Gastroesophageal sphincter (tissue), 3 donors: ENCODE measurements around the gene PDPR.
"Not testable (repeated sequence)": the region's sequence is repeated elsewhere in the genome, so short reads cannot be mapped to it uniquely, and the experiment has no call there.

ENCODE experiments used
- EP300 ChIP-seq: sonication (generic); formaldehyde crosslinking; IDR thresholded peaks from one replicate; pipeline ENCODE4 v1.6.1; 2017; ENCODE audit warnings: antibody characterized with exemption, mild to moderate bottlenecking
- POLR2A ChIP-seq, 2 donors: fragments of 450-650 bp; IDR thresholded peaks; one replicate each; pipeline ENCODE4 v1.6.1; 2017; ENCODE audit warnings: antibody characterized with exemption in 2 of 2, mild to moderate bottlenecking in 2 of 2, moderate library complexity in 1 of 2
- TF ChIP-seq, protein P1 (sequence below), 4 experiments: fragments of 200-600 bp in 2 of 4; fragments of 450-650 bp in 2 of 4; sonication (generic) in 1 of 4; IDR thresholded peaks; one replicate each; pipeline ENCODE4 v1.5.1; 2017 to 2019; ENCODE audit warnings: antibody characterized with exemption in 4 of 4, mild to moderate bottlenecking in 2 of 4, moderate library complexity in 2 of 4

DNA sequence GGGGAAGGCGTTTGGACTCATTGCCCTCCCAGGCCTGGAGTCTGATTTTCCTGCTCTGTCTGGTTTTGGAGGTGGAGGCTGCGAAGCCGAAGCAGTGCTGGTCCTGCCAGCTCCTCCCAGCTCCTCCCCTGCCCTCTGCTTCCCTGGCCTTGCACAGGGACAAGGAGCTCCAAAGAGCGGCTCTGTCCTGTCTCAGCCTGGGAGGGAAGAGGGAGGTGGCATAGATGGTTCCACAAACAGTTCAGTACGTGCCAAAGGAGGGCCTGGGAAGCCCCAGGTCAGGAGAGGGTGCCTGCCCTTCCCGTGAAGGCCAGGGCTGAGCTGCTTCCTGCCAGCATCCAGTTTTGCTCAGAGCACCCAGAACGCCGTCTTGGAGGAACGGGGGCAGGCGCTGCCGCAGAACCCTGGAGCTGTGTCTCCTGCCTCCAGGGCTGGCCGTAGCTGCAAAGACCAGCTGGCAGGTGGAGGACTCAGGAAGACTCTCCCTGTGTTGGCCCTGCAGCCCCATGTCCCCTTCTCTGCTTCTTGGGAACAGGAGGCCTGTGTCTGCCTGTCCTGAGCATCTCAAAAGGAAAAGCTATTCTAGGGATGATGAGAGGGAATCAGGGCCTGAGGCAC, 82.7 kb downstream of the PDPR start:
- TF ChIP-seq EP300; POLR2A (IDR thresholded peaks at IDR 0.05): not testable (repeated sequence)
- TF ChIP-seq, protein P1, sequence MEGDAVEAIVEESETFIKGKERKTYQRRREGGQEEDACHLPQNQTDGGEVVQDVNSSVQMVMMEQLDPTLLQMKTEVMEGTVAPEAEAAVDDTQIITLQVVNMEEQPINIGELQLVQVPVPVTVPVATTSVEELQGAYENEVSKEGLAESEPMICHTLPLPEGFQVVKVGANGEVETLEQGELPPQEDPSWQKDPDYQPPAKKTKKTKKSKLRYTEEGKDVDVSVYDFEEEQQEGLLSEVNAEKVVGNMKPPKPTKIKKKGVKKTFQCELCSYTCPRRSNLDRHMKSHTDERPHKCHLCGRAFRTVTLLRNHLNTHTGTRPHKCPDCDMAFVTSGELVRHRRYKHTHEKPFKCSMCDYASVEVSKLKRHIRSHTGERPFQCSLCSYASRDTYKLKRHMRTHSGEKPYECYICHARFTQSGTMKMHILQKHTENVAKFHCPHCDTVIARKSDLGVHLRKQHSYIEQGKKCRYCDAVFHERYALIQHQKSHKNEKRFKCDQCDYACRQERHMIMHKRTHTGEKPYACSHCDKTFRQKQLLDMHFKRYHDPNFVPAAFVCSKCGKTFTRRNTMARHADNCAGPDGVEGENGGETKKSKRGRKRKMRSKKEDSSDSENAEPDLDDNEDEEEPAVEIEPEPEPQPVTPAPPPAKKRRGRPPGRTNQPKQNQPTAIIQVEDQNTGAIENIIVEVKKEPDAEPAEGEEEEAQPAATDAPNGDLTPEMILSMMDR (IDR thresholded peaks at IDR 0.05) = not testable (repeated sequence)
